ENCODE data around the gene RAD18. TPM values are rescaled to one million over a fixed set of nuclear protein-coding genes. Genes with fewer than 3 reads are reported as not detected.

Gene RAD18
- total RNA-seq, 4 donors from 2014 or later = 5.3 to 17.6 (median 11.6) TPM

- H3K27me3 ChIP-seq = no peaks in the 10 kb centered on the region
- no peaks in the 10 kb centered on the region for H3K9me3 ChIP-seq
- H3K4me3 ChIP-seq = no peak overlapping the region
- H3K4me1 ChIP-seq = no peaks in the 10 kb centered on the region
- no peak overlapping the region for H3K27ac ChIP-seq
- intact Hi-C loops (cut with DNase I; ENCODE audit: low total_unique reads) = no loop called here
- H3K36me3 ChIP-seq = no peaks in the 10 kb centered on the region
- DNase-seq = no peak
- TF ChIP-seq POLR2A (IDR thresholded peaks at IDR 0.05) (no peak), CTCF (IDR thresholded peaks at IDR 0.05) (no peak)
Measured at GRCh38 chr3:8899876-8900460, 63.3 kb downstream of the RAD18 start.

- H3K9me3 ChIP-seq = no peaks in the 10 kb centered on the region
- intact Hi-C loops (cut with DNase I; ENCODE audit: low total_unique reads) = no loop called here
- no peak overlapping the region for H3K27ac ChIP-seq
- no peaks in the 10 kb centered on the region for H3K27me3 ChIP-seq
- TF ChIP-seq CTCF (IDR thresholded peaks at IDR 0.05) (no peak), POLR2A (IDR thresholded peaks at IDR 0.05) (no peak)
- H3K4me3 ChIP-seq = no peak overlapping the region
- H3K36me3 ChIP-seq = no peaks in the 10 kb centered on the region
- no peak for DNase-seq
- no peaks in the 10 kb centered on the region for H3K4me1 ChIP-seq
Measured at GRCh38 chr3:8895829-8896228, 67.4 kb downstream of the RAD18 start.

GRCh38 chr3:8893001-8893400, 70.3 kb downstream of the RAD18 start:
- TF ChIP-seq CTCF (IDR thresholded peaks at IDR 0.05) = no peak
- no peak for TF ChIP-seq POLR2A (IDR thresholded peaks at IDR 0.05)
- DNase-seq = no peak
- Histone ChIP-seq H3K9me3 (no peaks in the 10 kb centered on the region), H3K27me3 (no peaks in the 10 kb centered on the region), H3K4me1 (no peaks in the 10 kb centered on the region), H3K27ac (no peak overlapping the region), H3K36me3 (no peaks in the 10 kb centered on the region), H3K4me3 (no peak overlapping the region)
- intact Hi-C loops (cut with DNase I; ENCODE audit: low total_unique reads) = no loop called here

GRCh38 chr3:8891774-8892173, 71.5 kb downstream of the RAD18 start:
- Histone ChIP-seq H3K4me1 (no peaks in the 10 kb centered on the region), H3K4me3 (no peak overlapping the region), H3K9me3 (no peaks in the 10 kb centered on the region), H3K27me3 (no peaks in the 10 kb centered on the region), H3K36me3 (no peaks in the 10 kb centered on the region), H3K27ac (no peak overlapping the region)
- TF ChIP-seq POLR2A (IDR thresholded peaks at IDR 0.05) (no peak), CTCF (IDR thresholded peaks at IDR 0.05) (no peak)
- no peak for DNase-seq
- intact Hi-C loops (cut with DNase I; ENCODE audit: low total_unique reads) = no loop called here

- H3K4me3 ChIP-seq = no peak overlapping the region
- no peaks in the 10 kb centered on the region for H3K4me1 ChIP-seq
- H3K36me3 ChIP-seq = no peaks in the 10 kb centered on the region
- no peaks in the 10 kb centered on the region for H3K9me3 ChIP-seq
- no peaks in the 10 kb centered on the region for H3K27me3 ChIP-seq
- intact Hi-C loops (cut with DNase I; ENCODE audit: low total_unique reads) = no loop called here
- DNase-seq = no peak
- no peak overlapping the region for H3K27ac ChIP-seq
- TF ChIP-seq POLR2A (IDR thresholded peaks at IDR 0.05) (no peak), CTCF (IDR thresholded peaks at IDR 0.05) (no peak)
Measured at GRCh38 chr3:8891303-8891702, 72.0 kb downstream of the RAD18 start.
